GM21447 (cell line): ENCODE measurements around the gene CKB.

ENCODE experiments used
- ATAC-seq: cut with Tn5 transposase; IDR thresholded peaks from one replicate; pipeline ENCODE4 v1.9.1; 2021; ENCODE audit not compliant: unreplicated experiment

CKB gene

DNA sequence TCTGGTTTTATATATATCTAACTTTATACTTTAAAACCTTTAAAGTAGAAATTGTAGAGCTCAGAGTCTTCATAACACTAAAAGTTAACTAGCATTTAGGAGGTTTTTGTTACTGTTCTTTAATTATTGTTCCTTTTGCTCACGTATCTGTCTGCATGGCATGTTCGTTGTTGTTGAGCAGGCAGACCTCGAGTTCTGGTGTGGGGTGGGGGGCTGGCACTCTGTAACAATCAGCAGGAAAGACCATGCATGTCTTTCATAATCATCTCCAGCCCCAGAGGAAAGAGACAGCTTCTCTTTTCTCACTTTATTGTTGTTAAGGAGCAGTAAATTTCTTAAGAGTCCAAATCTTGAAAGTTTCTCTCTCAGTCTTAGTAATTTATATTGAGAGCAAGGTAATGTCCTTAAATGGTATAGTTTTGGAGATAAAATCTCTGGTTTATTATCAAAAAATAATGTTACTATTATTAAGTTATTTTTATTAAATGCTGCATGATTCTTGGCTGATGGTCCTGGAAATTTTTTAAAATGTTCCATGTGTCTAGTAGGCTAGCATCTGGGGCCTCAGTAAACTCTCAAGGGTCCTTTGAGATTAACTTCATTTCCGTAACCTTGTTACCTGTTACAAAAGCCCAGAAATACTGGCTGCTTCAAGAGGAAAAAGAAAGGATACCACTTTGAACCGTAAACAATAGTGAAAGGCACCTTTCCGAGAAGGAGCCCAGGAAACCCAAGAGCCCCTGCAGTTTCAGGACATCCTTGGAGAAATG, 30.3 kb downstream of the CKB start:
- no peak for ATAC-seq

DNA sequence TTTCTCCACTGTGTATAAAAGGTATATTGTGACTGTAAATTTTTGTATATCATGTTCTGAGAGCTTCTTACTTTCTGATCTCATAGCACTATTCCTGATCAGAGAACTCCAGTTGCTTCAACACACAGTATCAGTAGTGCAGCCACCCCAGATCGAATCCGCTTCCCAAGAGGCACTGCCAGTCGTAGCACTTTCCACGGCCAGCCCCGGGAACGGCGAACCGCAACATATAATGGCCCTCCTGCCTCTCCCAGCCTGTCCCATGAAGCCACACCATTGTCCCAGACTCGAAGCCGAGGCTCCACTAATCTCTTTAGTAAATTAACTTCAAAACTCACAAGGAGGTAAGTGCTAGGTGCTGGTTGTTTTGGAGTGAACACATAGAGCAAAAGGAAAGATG, 30.9 kb downstream of the CKB start:
- ATAC-seq, result no peak

DNA sequence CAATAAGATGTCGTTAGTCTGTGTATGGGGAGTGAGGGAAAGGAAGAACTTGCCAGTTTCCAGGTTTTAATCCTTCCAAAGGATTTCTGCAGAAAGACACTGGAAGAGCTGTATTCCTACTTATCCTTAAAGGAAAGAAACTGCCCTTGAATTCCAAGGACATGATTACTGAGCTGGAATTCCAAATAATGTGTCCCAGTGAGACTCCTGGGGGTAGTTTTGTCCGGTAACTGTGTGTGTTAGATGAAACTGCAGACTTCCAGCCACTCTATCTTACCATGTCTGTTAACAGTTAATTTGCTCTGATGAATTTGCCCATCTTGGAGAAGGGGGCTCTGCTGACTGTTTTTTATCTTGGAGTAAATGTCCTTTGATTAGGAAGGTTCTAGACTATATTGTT, 33.0 kb downstream of the CKB start:
- ATAC-seq, result no peak

DNA sequence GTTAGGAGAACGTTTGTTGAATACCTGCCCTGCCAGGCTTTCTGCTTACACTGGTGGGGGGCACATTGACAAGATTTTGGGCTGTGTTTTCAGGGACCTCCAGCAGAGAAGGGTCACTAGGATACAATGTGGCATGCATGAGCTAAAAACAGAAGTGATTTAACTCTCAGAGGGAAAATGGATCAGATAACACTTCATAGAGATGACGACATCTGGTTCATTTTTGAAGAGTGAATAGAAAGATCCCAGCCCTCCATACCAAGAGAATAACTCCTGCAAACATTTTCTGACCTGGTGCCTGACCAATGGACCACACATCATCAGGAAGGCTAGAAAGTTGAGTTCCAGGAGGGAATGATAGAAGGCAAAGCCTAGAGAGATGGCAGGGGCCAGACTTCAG, 33.7 kb downstream of the CKB start:
- no peak for ATAC-seq

DNA sequence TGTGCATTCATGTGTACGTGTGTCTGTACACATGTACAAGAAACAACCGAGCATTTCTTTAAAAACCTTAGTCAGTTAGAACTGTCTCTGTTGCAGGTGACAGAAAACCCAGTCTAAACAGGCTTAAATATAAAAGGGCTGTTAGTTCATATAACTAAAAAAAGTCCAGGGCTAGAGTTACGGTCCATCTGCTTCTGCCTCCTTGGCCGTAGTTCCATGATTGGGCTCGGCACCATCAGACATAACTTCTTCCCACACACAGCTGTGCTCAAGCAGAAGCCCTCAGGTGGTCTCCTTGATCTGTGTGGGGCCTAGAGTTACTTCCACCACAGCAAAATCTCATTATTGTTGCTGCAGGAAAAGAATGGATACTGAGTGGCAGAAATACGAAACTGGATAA, 34.6 kb downstream of the CKB start:
- ATAC-seq, result no peak

DNA sequence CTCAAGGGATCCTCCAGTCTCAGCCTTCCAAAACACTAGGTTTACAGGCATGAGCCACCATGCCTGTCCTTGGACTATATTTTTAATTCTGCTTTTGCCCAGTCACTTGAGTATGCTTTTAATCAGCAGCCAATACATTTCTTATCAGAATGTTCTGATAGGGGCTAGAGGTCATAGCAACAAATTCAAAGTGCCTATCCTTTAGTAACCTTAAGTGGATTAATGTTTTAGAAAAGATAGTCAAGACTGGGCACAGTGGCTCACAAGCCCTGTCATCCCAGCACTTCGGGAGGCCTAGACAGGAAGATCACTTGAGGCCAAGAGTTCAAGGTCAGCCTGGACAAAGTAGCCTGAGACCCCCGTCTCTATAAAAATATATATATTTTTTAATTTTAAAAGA, 37.1 kb downstream of the CKB start:
- no peak for ATAC-seq

DNA sequence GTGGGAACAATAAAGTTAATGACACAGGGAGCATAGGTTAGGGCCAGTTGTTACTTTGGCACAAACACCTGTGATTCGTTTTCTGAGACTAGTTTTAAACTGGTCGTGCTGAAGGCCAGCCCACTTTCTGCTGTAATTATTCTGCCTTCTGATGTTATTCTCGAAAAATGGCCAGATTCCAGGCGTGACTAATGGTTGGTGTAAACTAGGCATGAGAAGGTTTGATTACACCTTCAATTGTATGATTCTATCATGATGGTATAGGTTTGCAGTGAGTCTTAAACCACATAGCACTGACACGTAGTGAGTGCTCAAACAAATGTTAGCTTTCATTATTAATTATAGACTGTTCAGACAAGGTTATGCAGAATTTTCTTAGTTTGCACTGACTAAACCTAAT, 39.0 kb downstream of the CKB start:
- no peak for ATAC-seq

DNA sequence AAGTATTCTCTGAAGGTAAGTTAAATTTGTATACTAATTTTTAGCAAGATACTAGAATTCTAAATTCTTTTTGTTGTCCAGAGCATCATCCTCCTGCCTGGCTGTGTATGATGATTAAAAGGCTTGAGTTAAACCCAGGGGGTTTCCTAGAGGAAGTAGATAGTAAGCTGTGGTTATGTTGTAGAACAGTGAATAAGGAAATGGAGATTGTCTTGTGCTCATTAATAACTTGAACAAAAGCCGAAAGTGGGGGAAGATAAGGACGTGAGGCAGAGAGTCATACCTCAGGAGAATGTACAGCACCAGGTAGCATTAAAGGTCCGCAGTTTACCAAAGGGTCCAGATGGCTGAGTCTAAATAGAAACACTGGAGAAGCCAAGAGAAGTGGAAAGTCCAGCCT, 42.0 kb downstream of the CKB start:
- peak; percentile 75 for ATAC-seq

DNA sequence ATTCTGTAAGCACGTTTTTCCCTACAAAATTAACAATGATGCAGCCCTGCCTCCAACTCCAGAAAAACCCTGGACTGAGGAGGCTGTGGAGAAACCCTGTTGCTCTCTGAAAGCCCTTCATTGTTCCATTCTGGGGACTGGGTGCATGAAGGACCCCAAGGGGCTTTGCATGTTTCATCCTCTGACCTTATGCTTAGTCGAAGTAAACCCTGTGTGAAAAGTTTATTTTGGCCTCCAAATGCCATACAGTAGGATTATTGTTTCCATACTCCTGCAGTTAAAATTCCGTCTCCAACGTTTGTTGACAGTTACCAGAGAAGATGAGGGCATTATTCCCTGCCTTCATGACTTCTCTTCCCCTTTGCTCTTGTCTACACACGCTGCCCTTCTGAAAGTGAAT, 46.0 kb downstream of the CKB start:
- no peak for ATAC-seq

DNA sequence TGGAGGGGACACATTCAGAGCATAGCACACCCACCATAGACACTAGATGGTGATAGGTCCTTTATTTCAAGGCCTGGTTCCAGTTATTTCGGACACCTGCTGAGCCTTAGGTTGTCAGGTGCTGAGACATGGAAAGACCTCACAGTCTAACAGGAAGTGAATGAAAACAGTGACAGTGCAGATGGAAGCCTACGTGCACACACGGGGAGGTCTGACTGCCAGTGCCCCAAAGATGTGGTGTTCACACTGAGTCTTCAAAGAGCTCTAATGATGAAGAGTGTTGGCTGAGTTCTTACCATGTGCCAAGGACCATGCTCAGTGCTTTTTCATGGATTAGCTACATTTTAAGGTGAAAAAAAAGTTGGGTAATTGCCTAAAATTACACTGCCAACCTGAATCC, 46.6 kb downstream of the CKB start:
- ATAC-seq, result no peak

DNA sequence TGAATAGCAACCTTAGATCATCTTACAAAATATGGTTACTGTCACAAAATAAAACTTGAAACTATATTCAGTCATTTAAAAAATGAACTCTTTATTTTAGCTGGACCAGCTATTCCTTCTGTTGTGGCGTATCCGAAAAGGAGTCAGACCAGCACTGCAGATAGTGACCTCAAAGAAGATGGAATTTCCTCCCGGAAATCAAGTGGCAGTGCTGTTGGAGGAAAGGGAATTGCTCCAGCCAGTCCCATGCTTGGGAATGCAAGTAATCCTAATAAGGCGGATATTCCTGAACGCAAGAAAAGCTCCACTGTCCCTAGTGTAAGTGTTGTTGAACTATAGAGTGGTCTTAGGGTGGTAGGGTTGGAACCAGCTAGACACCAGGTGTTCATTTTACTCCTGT, 47.7 kb downstream of the CKB start:
- no peak for ATAC-seq

DNA sequence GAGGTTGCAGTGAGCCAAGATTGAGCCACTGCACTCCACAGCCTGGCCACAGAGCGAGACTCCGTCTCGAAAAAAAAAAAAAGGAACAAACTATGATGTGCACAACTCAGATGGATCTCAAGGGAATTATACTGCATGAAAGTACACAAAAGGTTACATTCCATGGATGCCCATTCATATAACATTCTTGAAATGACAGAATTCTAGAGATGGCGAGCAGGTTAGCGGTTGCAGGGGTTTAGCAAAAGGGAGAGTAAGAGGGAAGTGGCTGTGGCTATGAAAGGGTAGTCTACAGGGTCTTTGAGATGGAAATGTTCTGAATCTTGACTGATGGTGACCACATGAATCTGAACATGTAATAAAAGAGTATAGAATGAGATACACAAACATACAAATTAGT, 49.7 kb downstream of the CKB start:
- no peak for ATAC-seq
